ENCODE measurements around the gene TIMM17A.

DNA sequence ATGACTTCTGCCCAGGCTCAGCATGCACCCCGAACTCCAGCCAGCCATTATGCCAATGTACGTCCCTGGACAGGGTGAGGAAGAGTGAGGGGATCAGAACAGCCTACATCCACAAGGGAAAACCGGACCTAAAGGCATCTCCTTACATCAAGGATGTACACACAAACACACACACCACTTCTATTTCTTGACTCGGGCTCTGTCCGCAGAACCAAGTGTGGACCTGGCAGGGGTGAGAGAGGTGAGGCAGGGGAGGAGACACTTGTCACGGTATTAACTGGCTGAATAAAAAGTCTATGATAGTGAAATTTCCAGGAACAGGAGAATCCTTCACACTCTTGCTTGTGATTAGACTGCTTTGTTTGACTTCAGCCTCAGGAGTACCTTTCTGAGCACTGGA lies 11.3 kb upstream of the TIMM17A start:
- TF ChIP-seq EZH2phosphoT487 (IDR thresholded peaks at IDR 0.05; ENCODE audit: insufficient read depth, low read depth), result no peak
- TF ChIP-seq EZH2 (IDR thresholded peaks at IDR 0.05; ENCODE audit: insufficient read depth, poor library complexity, severe bottlenecking), result no peak

Data from GM23248 (cell line).